Keratinocyte (primary cell): ENCODE data around the gene SRGAP3. TPM values are rescaled to one million over a fixed set of nuclear protein-coding genes. Genes with fewer than 3 reads are reported as not detected.

Experiments
- DNase-seq: peaks from one replicate; pipeline ENCODE4 v3.0.0-alpha.2; 2011; ENCODE audit warnings: low read depth, missing footprints, low spot score
- FAIRE-seq: peaks from 2 replicates; lab custom pipeline; 2011; peaks lifted over from hg19 to GRCh38; lab: Jason Lieb, UNC
- H2AFZ ChIP-seq: 2 replicates; pipeline ENCODE4 v1.6.0; 2012; ENCODE audit warnings: low read length, control low read depth, inconsistent platforms; ENCODE audit not compliant: control insufficient read depth
- H3K27ac ChIP-seq: 2 replicates; pipeline ENCODE4 v1.5.1; 2011; ENCODE audit warnings: low read length; ENCODE audit not compliant: control insufficient read depth, insufficient read depth
- H3K27me3 ChIP-seq: 3 replicates; pipeline ENCODE4 v1.6.0; 2011; ENCODE audit warnings: low read length; ENCODE audit not compliant: control insufficient read depth, insufficient read depth; ENCODE audit errors: extremely low read depth
- H3K36me3 ChIP-seq, 2 experiments: 2 replicates in 1 of 2; 3 replicates in 1 of 2; pipeline ENCODE4 v1.5.1; 2011; ENCODE audit warnings: low read length in 2 of 2, mild to moderate bottlenecking in 1 of 2; ENCODE audit not compliant: control insufficient read depth in 2 of 2, insufficient read depth in 2 of 2; ENCODE audit errors: extremely low read depth in 1 of 2
- H3K4me1 ChIP-seq: 3 replicates; pipeline ENCODE4 v1.5.1; 2011; ENCODE audit warnings: low read length; ENCODE audit not compliant: control insufficient read depth, insufficient read depth; ENCODE audit errors: extremely low read depth
- H3K4me2 ChIP-seq: 3 replicates; pipeline ENCODE4 v1.6.0; 2011; ENCODE audit warnings: low read depth, low read length; ENCODE audit not compliant: control insufficient read depth, insufficient read depth; ENCODE audit errors: extremely low read depth
- H3K4me3 ChIP-seq, 3 experiments: fragments of 200-600 bp in 1 of 3; sonication (generic) in 1 of 3; 2 replicates in 2 of 3; 3 replicates in 1 of 3; pipeline ENCODE4 v1.5.1; 2011 to 2016; ENCODE audit warnings: low read length in 3 of 3, mild to moderate bottlenecking in 3 of 3, control low read depth in 2 of 3, inconsistent platforms in 1 of 3, low read depth in 1 of 3, mixed read lengths in 1 of 3, mixed run types in 1 of 3, moderate library complexity in 1 of 3; ENCODE audit not compliant: control insufficient read depth in 2 of 3, insufficient read depth in 2 of 3; ENCODE audit errors: extremely low read depth in 1 of 3
- H3K79me2 ChIP-seq: 2 replicates; pipeline ENCODE4 v1.6.0; 2012; ENCODE audit warnings: low read length; ENCODE audit not compliant: control insufficient read depth, insufficient read depth
- H3K9ac ChIP-seq: 3 replicates; pipeline ENCODE4 v1.6.0; 2011; ENCODE audit warnings: low read length; ENCODE audit not compliant: control insufficient read depth, insufficient read depth; ENCODE audit errors: extremely low read depth
- H3K9me1 ChIP-seq: 3 replicates; pipeline ENCODE4 v1.6.0; 2011; ENCODE audit warnings: low read length; ENCODE audit not compliant: control insufficient read depth, insufficient read depth; ENCODE audit errors: extremely low read depth
- H3K9me3 ChIP-seq: 2 replicates; pipeline ENCODE4 v1.5.1; 2012; ENCODE audit warnings: low read depth, low read length; ENCODE audit not compliant: control insufficient read depth
- H4K20me1 ChIP-seq: 3 replicates; pipeline ENCODE4 v1.6.0; 2011; ENCODE audit warnings: low read length; ENCODE audit not compliant: control insufficient read depth, insufficient read depth; ENCODE audit errors: extremely low read depth
- CTCF ChIP-seq, 3 experiments: IDR thresholded peaks in 1 of 3; conservative IDR thresholded peaks in 1 of 3; optimal IDR thresholded peaks in 1 of 3; 2 replicates in 2 of 3; 3 replicates in 1 of 3; pipeline versions ENCODE3 to v1.5.1; 2011; ENCODE audit warnings: low read length in 3 of 3, mild to moderate bottlenecking in 3 of 3, moderate library complexity in 2 of 3, control low read depth in 1 of 3, inconsistent platforms in 1 of 3; ENCODE audit not compliant: insufficient read depth in 2 of 3; ENCODE audit errors: extremely low read depth in 1 of 3
- EZH2 ChIP-seq: IDR thresholded peaks from one replicate; pipeline ENCODE4 v1.6.1; 2012; ENCODE audit warnings: inconsistent platforms, mild to moderate bottlenecking, low read length, moderate library complexity
- dilution Hi-C: fragments of 300-500 bp; cut with MboI; formaldehyde crosslinking; loops from one replicate; pipeline ENCODE4 v1.7.0; 2020; ENCODE audit warnings: low sequenced_read_pairs; ENCODE audit not compliant: extremely low pct_ligation_motif_present
- polyA plus RNA-seq, 5 experiments: library from polyadenylated mRNA; depleted of rRNA in 3 of 5; stranded (reverse) in 3 of 5; stranded (forward) in 1 of 5; unstranded in 1 of 5; fragments of >200 nt; gene quantifications; 1 replicate in 1 of 5; 2 replicates in 3 of 5; 3 replicates in 1 of 5; pipeline versions ENCODE4 v1.2.1 to v1.2.3, GENCODE V29; 2011 to 2012; ENCODE audit warnings: missing spikeins in 2 of 5, low read depth in 1 of 5, low replicate concordance in 1 of 5

The SRGAP3 gene
- polyA plus RNA-seq, 1 donor (not counting 4 experiments of a cell fraction or from before 2014, with no cell fraction given), result 7.2 TPM

- dilution Hi-C loops, result no loop called here
- H2AFZ ChIP-seq, result no peak overlapping the region
- H3K4me3 ChIP-seq, result no peak overlapping the region
- no peak for TF ChIP-seq EZH2
- TF ChIP-seq CTCF (optimal IDR thresholded peaks at IDR 0.05 in 1 of 3, IDR thresholded peaks at IDR 0.05 in 1 of 3, conservative IDR thresholded peaks at IDR 0.05 in 1 of 3; ENCODE audit: extremely low read depth in 1 of 3, insufficient read depth in 2 of 3, low read length in 3 of 3), result no peak
- no peaks in the 10 kb centered on the region for H3K9me1 ChIP-seq
- H3K9me3 ChIP-seq, result peaks cover 2% of the 10 kb centered on the region
- H3K4me1 ChIP-seq, result peaks cover 18% of the 10 kb centered on the region
- FAIRE-seq (no peak), DNase-seq (no peak)
- no peaks in the 10 kb centered on the region for H3K27me3 ChIP-seq
- H3K4me2 ChIP-seq, result no peak overlapping the region
- H3K9ac ChIP-seq, result no peak overlapping the region
- H3K36me3 ChIP-seq, result no peaks in the 10 kb centered on the region
- H4K20me1 ChIP-seq, result no peaks in the 10 kb centered on the region
- no peaks in the 10 kb centered on the region for H3K79me2 ChIP-seq
- no peak overlapping the region for H3K27ac ChIP-seq
Observed at GRCh38 chr3:9254764-9255163, 5.3 kb upstream of the SRGAP3 start.

DNA sequence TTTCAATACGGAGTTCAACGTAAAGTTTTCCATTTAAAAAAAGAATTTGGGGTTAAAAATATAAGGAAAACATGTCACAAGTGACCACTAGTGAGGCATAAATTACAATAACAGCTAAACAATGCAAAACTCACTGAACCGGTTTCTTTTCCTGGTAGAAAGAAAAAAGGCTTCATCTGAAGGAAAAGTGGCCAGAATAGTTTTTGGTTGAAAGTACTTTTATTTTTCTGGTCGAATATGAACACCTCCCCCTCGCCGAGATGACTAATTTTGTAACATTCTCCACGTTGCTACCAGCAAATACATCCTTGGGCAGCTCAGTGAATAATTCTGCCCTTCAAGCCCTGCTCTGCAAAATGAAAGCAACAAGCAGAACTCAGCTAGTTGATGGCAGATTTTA is 3.9 kb upstream of the SRGAP3 start:
- Histone ChIP-seq H3K4me3 (no peak overlapping the region), H3K27ac (no peak overlapping the region), H3K79me2 (peaks cover 3% of the 10 kb centered on the region), H2AFZ (no peak overlapping the region), H3K9me3 (peaks cover 2% of the 10 kb centered on the region), H3K9ac (no peak overlapping the region), H3K27me3 (no peaks in the 10 kb centered on the region), H4K20me1 (no peaks in the 10 kb centered on the region), H3K4me1 (peaks cover 20% of the 10 kb centered on the region), H3K36me3 (no peaks in the 10 kb centered on the region), H3K4me2 (no peak overlapping the region), H3K9me1 (no peaks in the 10 kb centered on the region)
- dilution Hi-C loops, result no loop called here
- DNase-seq (no peak), FAIRE-seq (no peak)
- TF ChIP-seq EZH2, result no peak
- no peak for TF ChIP-seq CTCF (optimal IDR thresholded peaks at IDR 0.05 in 1 of 3, IDR thresholded peaks at IDR 0.05 in 1 of 3, conservative IDR thresholded peaks at IDR 0.05 in 1 of 3; ENCODE audit: extremely low read depth in 1 of 3, insufficient read depth in 2 of 3, low read length in 3 of 3)
